Activated CD8-positive, alpha-beta memory T cell treated with anti-CD3 and anti-CD28 coated beads for 24 hours (primary cell): ENCODE results near the gene PEX12.
"Not testable (repeated sequence)": the region's sequence is repeated elsewhere in the genome, so short reads cannot be mapped to it uniquely, and the experiment has no call there.

ENCODE experiments used
- DNase-seq: peaks from one replicate; pipeline ENCODE4 v3.0.0-alpha.2; 2020

The PEX12 gene

GRCh38 chr17:35577830-35578196, 558 bp downstream of the PEX12 start:
- no peak for DNase-seq

- DNase-seq = no peak
Measured at GRCh38 chr17:35575759-35576158, 2.6 kb downstream of the PEX12 start.

- DNase-seq = no peak
Measured at GRCh38 chr17:35569405-35569804, 9.0 kb downstream of the PEX12 start.

- DNase-seq = no peak
Measured at GRCh38 chr17:35568561-35568960, 9.8 kb downstream of the PEX12 start.

GRCh38 chr17:35566968-35567367, 11.4 kb downstream of the PEX12 start:
- no peak for DNase-seq

- DNase-seq = not testable (repeated sequence)
Measured at GRCh38 chr17:35563181-35563580, 15.2 kb downstream of the PEX12 start.

- no peak for DNase-seq
Measured at GRCh38 chr17:35560703-35561102, 17.7 kb downstream of the PEX12 start, which contains the start of gene SLFN14. TSS of gene SLFN14 (minus strand) at chr17:35560819. CDS start at chr17:35558062, 2,757 bp downstream.

- no peak for DNase-seq
Measured at GRCh38 chr17:35559495-35560210, 18.7 kb downstream of the PEX12 start.

GRCh38 chr17:35557353-35557752, 21.0 kb downstream of the PEX12 start:
- DNase-seq = no peak

GRCh38 chr17:35555691-35556090, 22.7 kb downstream of the PEX12 start:
- DNase-seq = no peak

GRCh38 chr17:35554668-35555067, 23.7 kb downstream of the PEX12 start:
- DNase-seq = no peak

- no peak for DNase-seq
Measured at GRCh38 chr17:35553310-35553709, 25.1 kb downstream of the PEX12 start.

- DNase-seq = no peak
Measured at GRCh38 chr17:35548978-35549377, 29.4 kb downstream of the PEX12 start.

- no peak for DNase-seq
Measured at GRCh38 chr17:35548208-35548810, 30.1 kb downstream of the PEX12 start.

GRCh38 chr17:35546487-35546886, 31.9 kb downstream of the PEX12 start:
- DNase-seq = no peak

GRCh38 chr17:35545150-35545549, 33.2 kb downstream of the PEX12 start:
- DNase-seq = no peak

GRCh38 chr17:35543856-35544255, 34.5 kb downstream of the PEX12 start:
- no peak for DNase-seq

- DNase-seq = no peak
Measured at GRCh38 chr17:35542990-35543389, 35.4 kb downstream of the PEX12 start.

GRCh38 chr17:35541434-35541833, 36.9 kb downstream of the PEX12 start:
- DNase-seq = no peak

GRCh38 chr17:35540589-35541404, 37.6 kb downstream of the PEX12 start:
- DNase-seq = peak; percentile 74

GRCh38 chr17:35539659-35540026, 38.7 kb downstream of the PEX12 start:
- no peak for DNase-seq

GRCh38 chr17:35537601-35538141, 40.7 kb downstream of the PEX12 start, which contains the start of gene SLFN12L:
TSS of gene SLFN12L (minus strand) at chr17:35537678. CDS start at chr17:35522364, 15,314 bp downstream.
- DNase-seq = peak; percentile 63

- peak; percentile 69 for DNase-seq
Measured at GRCh38 chr17:35536664-35537171, 41.7 kb downstream of the PEX12 start.
